Brain microvascular endothelial cell (primary cell): Measurements from ENCODE around the gene SNX9.
A peak's percentile ranks its signal among the peaks of the same experiment; 100 is the strongest.

Source experiments
- DNase-seq: peaks from one replicate; pipeline ENCODE4 v3.0.0-alpha.2; 2020
- H3K27ac ChIP-seq: fragments of 250-450 bp; sonication (Bioruptor Pico); 2 replicates; pipeline ENCODE4 v1.5.1; 2020; ENCODE audit warnings: mild to moderate bottlenecking, moderate library complexity
- H3K27me3 ChIP-seq: fragments of 250-450 bp; sonication (Bioruptor Pico); replicated peaks from 2 replicates; pipeline ENCODE4 v1.5.1; 2020; ENCODE audit warnings: mild to moderate bottlenecking
- H3K36me3 ChIP-seq: fragments of 250-450 bp; sonication (Bioruptor Pico); replicated peaks from 2 replicates; pipeline ENCODE4 v1.5.1; 2020; ENCODE audit warnings: mild to moderate bottlenecking
- H3K4me3 ChIP-seq: 2 replicates; pipeline ENCODE4 v1.5.1; 2011; ENCODE audit warnings: low read depth, mild to moderate bottlenecking, control low read depth, low read length, moderate library complexity
- CTCF ChIP-seq: IDR thresholded peaks from 2 replicates; pipeline ENCODE4 v1.5.1; 2011; ENCODE audit warnings: low read depth, mild to moderate bottlenecking, moderate library complexity, low read length, control low read depth, inconsistent platforms; ENCODE audit errors: missing control alignments
- in situ Hi-C: cut with HindIII; loops from 2 replicates; pipeline ENCODE4 v1.10.0; 2017; ENCODE audit warnings: low sequenced_read_pairs, low pct_ligation_motif_present

The SNX9 gene

GRCh38 chr6:157906537-157907061 is 83.6 kb downstream of the SNX9 start:
- Histone ChIP-seq H3K27ac (no peak overlapping the region), H3K4me3 (no peak overlapping the region), H3K36me3 (peaks cover 32% of the 10 kb centered on the region), H3K27me3 (no peaks in the 10 kb centered on the region)
- DNase-seq: no peak
- in situ Hi-C loops: no loop called here
- no peak for TF ChIP-seq CTCF

- Histone ChIP-seq H3K27ac (no peak overlapping the region), H3K36me3 (peaks cover 27% of the 10 kb centered on the region), H3K27me3 (no peaks in the 10 kb centered on the region), H3K4me3 (no peak overlapping the region)
- in situ Hi-C loops: no loop called here
- DNase-seq: no peak
- TF ChIP-seq CTCF: no peak
These were observed 84.6 kb downstream of the SNX9 start for GRCh38 chr6:157907651-157908050.

- TF ChIP-seq CTCF: no peak
- H3K36me3 ChIP-seq: peaks cover 26% of the 10 kb centered on the region
- no peak overlapping the region for H3K4me3 ChIP-seq
- no peak overlapping the region for H3K27ac ChIP-seq
- no peak for DNase-seq
- H3K27me3 ChIP-seq: no peaks in the 10 kb centered on the region
- in situ Hi-C loops: no loop called here
These were observed 85.6 kb downstream of the SNX9 start for GRCh38 chr6:157908369-157909281.

GRCh38 chr6:157909282-157909664 is 86.2 kb downstream of the SNX9 start:
- H3K27ac ChIP-seq: no peak overlapping the region
- H3K4me3 ChIP-seq: no peak overlapping the region
- peaks cover 26% of the 10 kb centered on the region for H3K36me3 ChIP-seq
- H3K27me3 ChIP-seq: no peaks in the 10 kb centered on the region
- in situ Hi-C loops: no loop called here
- no peak for TF ChIP-seq CTCF
- DNase-seq: no peak

- Histone ChIP-seq H3K27ac (no peak overlapping the region), H3K4me3 (no peak overlapping the region), H3K36me3 (peaks cover 30% of the 10 kb centered on the region), H3K27me3 (no peaks in the 10 kb centered on the region)
- in situ Hi-C loops: no loop called here
- DNase-seq: no peak
- peak; percentile 19 for TF ChIP-seq CTCF
These were observed 88.2 kb downstream of the SNX9 start for GRCh38 chr6:157911278-157911677.
